Fibroblast of mammary gland (primary cell): ENCODE measurements around the gene EFEMP1.

Source experiments
- DNase-seq: peaks from one replicate; pipeline ENCODE4 v3.0.0-alpha.2; 2010; ENCODE audit warnings: low read depth
- H3K4me3 ChIP-seq: 2 replicates; pipeline ENCODE4 v1.5.1; 2011; ENCODE audit warnings: low read depth, mild to moderate bottlenecking, low read length, moderate library complexity; ENCODE audit not compliant: control insufficient read depth
- CTCF ChIP-seq: conservative IDR thresholded peaks from 2 replicates; pipeline ENCODE4 v1.5.1; 2011; ENCODE audit warnings: low read depth, low read length, inconsistent platforms; ENCODE audit not compliant: control insufficient read depth, insufficient read depth

Gene EFEMP1

GRCh38 chr2:55926246-55926645, 2.7 kb upstream of the EFEMP1 start:
- no peak overlapping the region for H3K4me3 ChIP-seq
- TF ChIP-seq CTCF, result no peak
- DNase-seq, result no peak

DNA sequence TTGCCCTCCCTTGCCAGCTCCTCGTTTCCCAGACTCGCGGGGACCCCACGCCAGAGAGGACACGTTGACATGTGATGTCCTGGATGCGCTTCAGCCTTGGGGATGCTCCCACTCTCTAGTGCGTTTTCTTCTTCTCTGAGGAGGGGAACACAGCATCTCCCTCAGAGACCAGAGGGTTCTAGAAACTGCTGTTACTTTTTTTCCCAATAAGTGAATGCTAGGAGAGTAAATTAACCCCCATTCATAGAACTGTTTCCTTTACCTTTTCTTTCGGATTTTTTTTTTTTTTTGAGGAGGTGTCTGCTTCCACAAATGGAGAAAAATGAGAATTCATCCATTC, 370 bp upstream of the EFEMP1 start:
- DNase-seq, result no peak
- TF ChIP-seq CTCF, result no peak
- H3K4me3 ChIP-seq, result peak overlapping the region; percentile 72

DNA sequence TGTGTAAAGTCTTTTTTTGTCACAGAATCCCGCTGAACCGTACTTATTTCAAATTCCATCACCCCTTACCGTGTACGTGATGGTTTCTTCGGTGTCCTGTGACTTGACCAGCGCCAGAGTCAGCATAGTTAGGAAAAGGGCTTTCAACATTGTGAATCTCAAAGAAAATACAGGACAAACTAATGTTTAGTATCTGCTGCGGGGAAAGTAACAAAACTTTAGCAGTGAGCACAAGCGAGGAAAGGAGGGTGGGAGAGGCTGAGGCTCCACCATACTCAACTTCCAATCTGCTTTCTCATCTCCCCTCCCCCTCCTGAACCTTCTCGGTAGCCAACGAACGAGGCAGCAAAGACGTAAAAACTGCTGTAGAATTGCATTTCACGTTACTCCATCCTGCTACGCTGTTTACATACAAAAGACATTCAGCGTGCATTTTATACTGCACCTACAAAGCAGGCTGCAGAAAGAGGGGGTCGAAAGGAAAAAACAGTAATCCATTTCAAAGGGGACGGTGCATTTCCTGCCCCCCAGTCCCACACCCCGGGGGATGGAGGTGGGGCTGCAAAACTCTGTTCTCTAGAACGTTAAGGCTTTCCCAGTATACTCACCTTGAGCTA, 1.2 kb downstream of the EFEMP1 start:
- no peak for TF ChIP-seq CTCF
- peak; percentile 46 for DNase-seq
- H3K4me3 ChIP-seq, result peak overlapping the region; percentile 72

DNA sequence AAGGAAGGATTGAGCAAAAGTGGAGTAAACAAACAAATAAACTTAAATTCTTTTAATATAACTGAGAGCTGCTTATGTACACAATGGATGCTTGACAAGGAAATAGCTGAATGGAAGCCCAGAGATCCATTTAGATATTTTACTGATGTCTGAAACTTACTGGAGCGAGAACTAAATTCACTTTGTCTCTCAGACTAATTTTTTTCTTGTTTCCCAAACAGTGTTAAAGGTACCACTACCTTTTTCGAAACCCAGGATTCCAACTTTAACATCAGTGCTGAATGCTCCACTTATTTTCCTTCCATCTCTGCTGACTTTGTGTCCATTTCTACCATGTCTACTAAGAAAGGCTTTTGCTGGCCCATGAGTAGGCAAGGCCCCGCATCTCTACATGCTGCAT, 4.0 kb downstream of the EFEMP1 start:
- H3K4me3 ChIP-seq, result no peak overlapping the region
- DNase-seq, result no peak
- no peak for TF ChIP-seq CTCF

- no peak overlapping the region for H3K4me3 ChIP-seq
- DNase-seq, result no peak
- TF ChIP-seq CTCF, result no peak
Measured at GRCh38 chr2:55918856-55919255, 4.7 kb downstream of the EFEMP1 start.

DNA sequence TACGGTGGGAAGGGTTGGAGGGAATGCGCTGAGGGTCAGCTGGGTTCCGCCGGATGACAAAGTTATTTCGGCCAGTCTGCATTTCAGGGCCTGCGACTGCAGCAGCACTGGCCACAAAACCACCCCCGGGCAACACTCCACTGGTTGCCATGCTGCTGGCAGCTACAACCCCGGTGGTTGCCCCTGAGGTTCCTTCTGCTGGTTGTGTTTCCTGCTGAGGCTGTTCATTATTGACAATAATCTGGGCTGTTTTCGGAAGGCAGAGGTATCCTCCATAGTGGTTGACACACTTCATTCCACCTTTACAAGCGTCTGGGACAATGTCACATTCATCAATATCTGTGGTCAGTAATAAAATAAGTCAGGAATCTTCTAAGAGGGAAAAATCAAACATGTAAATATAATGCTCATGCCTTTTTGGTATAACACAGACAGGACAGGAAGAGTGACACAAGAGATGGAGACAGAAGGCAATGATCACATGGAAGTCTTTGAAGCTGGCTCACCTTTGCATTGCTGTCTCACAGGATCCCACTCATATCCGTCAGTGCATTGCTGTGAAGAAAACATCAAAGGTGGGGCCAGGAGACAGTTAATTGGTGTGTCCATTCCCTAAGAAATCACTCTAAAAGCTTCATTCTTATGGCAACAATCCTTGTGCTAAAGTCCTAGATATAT, 5.7 kb downstream of the EFEMP1 start:
- H3K4me3 ChIP-seq, result no peak overlapping the region
- no peak for TF ChIP-seq CTCF
- no peak for DNase-seq

GRCh38 chr2:55917117-55917516, 6.5 kb downstream of the EFEMP1 start:
- DNase-seq, result no peak
- no peak for TF ChIP-seq CTCF
- no peak overlapping the region for H3K4me3 ChIP-seq
